HTR-8/SVneo (cell line): ENCODE measurements around the gene ABCD2.
A peak's percentile ranks its signal among the peaks of the same experiment; 100 is the strongest.
"Not testable (repeated sequence)": the region's sequence is repeated elsewhere in the genome, so short reads cannot be mapped to it uniquely, and the experiment has no call there.

Source experiments
- DNase-seq: peaks from one replicate; pipeline ENCODE4 v3.0.0; 2011; ENCODE audit warnings: low spot score, mixed read lengths; ENCODE audit not compliant: insufficient read length
- FAIRE-seq: peaks from 2 replicates; lab custom pipeline; 2011; peaks lifted over from hg19 to GRCh38; lab: Jason Lieb, UNC

Gene ABCD2

DNA sequence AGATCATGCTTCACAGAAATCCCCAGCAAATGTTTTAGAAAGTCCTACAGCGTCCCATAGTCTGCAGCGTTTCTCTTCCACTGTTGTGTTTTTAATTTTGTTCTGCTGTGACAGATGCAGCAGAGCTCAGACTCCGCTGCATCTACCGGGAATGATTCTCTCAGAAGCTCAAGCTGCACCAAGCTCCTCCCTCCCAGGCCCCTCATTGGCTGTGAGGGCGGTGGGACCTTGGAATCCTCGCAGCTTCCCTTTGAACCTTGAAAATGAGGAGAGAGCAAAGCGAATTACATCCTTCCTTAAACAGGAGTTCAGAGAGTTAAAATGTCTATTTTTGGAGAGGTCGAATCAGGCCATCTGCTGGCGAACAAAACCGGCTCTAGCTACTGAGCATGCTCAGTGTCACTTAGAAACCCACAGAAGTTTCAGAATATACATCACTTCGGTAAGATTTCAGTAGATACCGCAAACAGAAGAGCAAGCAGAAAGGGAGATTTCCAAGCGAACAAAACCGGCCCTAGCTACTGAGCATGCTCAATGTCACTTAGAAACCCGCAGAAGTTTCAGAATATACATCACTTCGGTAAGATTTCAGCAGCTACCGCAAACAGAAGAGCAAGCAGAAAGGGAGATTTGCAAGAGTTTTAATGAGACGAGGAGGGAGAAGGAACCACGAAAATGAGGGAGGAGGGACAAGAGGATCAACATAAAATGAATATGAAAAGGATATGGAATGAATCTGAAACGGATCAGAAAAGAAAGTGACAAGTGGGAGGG, at the start of gene ABCD2:
Gene ABCD2, minus strand, starts transcription at position 144 of the 774 bp plus-strand sequence. CDS start 188 bp downstream, outside the sequence.
- FAIRE-seq (no peak), DNase-seq (peak; percentile 27)

DNA sequence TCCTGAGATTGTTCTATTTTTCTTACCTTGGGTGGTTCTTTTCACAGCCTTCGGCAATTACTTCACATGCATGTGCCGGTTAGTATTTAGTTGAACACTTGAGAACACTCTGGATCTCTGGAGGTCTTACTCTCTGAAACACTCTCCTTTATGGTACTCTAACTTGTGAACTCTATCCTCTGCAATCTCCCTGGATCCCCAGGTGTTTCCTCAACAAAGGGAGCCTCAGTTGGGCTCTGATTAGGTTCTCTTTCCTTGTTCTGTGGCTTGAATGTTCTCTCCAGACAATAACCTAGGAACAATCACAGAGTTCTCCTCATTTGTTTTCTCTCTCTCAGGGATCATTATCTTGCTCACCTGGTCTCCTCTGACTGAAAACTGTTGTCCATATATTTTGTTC, 40.5 kb upstream of the ABCD2 start:
- FAIRE-seq: no peak

DNA sequence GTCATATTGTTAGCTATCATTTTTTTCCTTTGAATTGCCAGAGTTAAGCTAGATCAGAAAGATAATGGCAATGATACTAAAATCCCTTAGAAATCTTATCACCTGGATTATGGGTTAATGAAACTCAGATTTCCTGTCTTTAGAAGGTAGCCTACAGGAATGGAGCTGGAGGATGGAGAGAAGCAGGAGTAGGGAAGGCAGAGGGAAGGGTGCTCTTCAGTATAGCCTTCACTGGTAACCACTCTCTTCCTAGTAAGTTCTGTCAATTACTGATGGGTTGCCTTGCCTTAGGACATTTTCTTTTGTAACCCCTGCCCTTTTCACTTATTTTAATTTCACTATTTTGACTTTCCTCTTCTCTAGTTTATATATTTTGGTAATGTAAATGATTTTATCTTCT, 27.8 kb upstream of the ABCD2 start:
- FAIRE-seq: no peak
- DNase-seq: no peak

More for the DNA sequence above, 40.5 kb upstream of the ABCD2 start:
- DNase-seq: no peak

DNA sequence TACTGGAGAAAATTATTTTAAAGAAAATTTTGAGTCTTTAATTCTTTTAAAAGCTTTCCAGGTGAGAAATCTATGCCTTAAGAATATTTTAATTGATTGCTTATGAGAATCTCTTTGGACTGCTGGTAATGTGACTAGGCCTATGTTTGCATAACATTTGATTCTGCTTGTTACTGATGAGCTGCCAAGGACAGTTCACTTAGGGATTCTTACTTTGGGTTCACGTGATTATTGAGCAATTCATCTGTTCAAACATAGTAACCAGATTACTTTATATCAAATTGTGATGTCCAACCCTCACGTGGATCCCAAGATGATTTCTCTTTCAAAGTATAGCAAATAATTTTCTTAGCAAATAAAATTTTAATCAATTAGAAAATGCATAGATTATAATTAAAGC, 27.4 kb upstream of the ABCD2 start:
- DNase-seq (no peak), FAIRE-seq (no peak)

DNA sequence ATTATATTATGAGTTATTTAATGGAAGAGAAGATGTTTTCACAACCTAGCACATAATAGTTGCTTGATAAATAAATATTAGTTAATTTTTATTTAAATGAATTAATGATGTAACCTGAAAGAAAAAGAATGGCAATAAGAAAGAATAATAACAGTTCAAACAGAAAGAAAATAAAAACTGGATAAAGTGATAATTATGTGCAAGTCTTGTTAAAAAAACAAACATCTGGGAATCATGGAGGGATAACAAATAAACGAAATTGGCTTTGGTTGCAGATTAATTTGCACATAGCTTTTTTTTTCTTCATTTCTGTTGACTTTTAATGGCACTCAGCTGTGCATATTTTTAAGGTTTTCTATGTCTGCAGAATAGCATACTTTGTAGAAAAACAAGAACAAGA, 23.4 kb upstream of the ABCD2 start:
- DNase-seq (no peak), FAIRE-seq (no peak)

DNA sequence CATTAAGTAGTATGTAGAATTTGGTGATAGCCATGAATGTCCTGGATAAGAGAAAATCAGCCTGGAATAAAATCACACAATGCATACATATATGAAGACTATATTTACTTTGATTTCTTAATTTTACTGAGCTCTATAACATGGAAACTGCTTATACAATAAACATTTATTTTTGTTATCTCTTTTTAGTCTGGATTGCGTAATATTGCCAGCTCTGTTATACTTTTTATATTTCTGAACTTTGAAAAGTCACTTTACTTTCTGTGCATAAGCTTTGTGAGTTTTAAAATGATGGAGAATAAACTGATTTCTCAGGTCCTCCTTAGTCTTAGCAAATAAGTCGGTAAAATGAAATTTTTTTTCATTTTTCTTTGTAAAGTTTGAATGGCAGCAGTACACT, 19.2 kb upstream of the ABCD2 start:
- FAIRE-seq (no peak), DNase-seq (no peak)

DNA sequence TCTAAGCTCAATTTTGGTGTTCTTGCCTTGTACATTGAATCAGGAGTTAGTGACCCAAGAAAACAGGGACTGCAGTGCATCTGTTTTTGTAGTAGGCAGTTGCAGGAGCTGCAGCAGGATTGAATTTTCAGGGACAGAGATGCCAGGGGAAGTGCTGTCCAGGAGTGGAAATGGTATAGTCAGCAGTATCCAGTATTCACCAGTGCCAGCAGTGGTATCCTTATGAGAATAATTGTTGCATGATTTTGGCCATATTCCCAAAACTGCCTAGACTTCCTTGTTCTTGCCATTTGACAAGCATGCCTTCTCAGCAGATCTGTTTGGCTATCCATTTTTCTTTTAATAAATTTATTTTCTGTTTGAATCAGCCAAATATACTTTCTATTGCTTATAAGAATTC, 18.6 kb upstream of the ABCD2 start:
- FAIRE-seq: no peak
- no peak for DNase-seq

DNA sequence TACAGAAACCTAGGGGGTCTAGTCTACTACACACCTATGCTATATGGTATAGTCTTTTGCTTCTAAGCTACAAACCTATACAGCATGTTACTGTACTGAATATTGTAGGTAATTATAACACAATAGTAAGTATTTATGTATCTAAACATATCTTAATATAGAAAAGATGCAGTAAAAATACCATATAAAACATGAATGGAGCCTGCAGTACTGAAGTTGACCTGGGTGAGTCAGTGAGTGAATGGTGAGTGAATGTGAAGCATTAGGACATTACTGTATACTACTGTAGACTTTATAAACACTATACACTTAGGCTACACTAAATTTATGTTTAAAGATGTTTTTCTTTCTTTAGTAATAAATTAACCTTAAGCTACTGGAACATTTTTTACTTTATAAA, 13.1 kb upstream of the ABCD2 start:
- FAIRE-seq (no peak), DNase-seq (no peak)

DNA sequence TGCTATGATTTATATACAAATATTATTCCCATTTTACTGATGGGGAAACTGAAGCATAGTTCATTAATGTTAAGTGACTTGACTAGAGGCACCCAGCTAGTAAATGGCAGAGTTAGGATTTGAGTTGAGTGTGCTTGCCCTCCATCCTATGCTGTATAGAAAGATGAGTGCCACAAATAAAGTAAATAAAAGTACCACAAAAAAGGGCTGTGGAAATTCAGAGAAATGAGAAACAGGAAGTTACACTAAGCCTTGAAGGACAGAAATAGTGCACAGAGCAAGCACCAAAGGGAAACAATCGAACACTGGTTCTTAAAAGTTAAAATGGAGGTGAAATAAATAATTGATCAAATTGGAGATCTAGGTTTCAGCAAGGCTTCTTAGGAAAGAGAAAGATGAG, 9.2 kb upstream of the ABCD2 start:
- no peak for FAIRE-seq
- no peak for DNase-seq

DNA sequence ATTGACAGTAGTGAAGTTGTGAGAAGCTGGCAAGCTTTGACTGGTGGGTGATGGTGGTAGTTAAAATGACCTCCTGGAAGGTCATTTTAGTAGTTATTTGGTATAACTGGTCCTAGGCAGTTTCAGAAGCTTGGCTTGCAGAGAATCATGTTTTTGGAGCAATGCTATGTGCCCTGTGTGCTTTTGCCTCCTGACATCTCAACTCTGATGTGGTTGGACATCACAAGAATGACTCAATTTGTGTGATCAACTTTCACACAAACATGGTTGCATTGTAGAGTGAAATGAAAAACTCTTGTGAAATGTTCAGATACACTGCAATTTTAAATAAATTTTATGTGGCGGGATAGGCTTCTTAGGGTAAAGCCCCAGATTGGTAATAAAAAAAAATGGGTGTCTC, 8.3 kb upstream of the ABCD2 start:
- no peak for FAIRE-seq
- no peak for DNase-seq

DNA sequence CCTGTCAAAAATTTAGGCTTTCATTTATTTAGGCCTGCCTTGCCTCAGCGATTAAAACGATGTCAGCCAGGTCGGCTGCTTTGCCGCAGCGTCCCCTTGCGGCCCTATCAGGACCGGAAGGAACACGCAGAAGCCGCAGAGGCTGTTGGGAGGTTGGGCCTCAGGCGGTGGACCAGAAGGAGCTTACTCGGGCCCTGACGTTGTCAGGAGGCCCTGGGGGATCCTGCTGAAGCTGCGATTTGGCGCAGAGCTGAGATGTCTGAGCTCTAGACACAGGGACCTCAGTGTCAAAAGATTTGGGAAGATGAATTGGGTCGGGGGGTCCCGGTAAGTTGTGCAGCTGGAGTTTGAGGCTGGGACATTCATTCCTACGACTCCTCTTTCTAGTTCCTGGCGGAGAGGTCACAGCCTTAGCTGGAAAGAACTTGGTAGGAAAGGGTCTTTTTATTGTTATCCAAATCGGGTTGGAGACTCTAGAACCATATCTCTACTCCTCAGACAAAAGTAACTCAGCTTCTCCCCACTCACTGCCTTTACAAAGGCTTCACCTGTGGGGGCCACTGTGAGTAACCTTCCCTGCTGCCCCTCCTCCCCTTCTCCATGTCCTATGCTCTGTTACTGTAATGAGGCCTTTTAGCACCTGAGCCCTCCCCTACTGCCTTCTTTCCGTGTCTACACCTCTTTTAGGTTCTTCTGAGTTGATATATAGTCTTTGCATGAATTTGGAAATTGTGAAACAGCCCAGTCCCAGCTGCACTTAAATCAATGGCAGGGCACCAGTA, 6.6 kb upstream of the ABCD2 start:
- DNase-seq: no peak
- FAIRE-seq: no peak

DNA sequence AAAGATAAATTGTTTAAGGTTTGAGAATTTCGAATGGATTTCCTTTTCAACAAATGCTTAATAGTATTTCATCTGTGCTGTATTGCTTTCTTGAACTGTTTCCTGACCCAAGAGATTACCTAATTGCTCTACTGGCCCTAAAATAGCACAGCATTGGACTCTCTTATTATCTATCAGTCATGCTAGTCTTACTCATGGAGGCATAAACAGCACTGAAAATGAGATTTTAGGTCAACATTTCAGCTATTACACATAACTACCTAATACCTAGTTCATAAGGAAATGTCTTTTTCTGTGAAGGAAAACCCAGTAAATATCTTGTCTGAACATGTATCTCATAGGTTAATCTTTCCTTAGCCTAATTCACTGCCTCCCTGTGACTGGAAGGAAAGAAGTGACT, 4.3 kb upstream of the ABCD2 start:
- DNase-seq: no peak
- FAIRE-seq: no peak

DNA sequence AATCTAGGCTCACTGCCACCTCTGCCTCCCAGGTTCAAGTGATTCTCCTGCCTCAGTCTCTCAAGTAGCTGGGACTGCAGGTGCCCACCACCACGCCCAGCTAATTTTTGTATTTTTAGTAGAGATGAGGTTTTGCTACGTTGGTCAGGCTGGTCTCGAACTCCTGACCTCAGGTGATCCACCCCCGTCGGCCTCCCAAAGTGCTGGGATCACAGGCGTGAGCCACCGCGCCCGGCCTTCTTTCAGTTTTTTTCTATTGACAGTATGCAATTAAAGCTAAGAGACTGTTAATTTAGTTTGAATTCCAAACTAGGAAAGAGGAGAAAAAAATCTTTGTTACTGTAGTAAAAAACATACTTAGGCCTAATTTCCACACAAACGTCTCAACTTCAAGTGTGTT, 3.6 kb upstream of the ABCD2 start:
- DNase-seq, FAIRE-seq: not testable (repeated sequence)

DNA sequence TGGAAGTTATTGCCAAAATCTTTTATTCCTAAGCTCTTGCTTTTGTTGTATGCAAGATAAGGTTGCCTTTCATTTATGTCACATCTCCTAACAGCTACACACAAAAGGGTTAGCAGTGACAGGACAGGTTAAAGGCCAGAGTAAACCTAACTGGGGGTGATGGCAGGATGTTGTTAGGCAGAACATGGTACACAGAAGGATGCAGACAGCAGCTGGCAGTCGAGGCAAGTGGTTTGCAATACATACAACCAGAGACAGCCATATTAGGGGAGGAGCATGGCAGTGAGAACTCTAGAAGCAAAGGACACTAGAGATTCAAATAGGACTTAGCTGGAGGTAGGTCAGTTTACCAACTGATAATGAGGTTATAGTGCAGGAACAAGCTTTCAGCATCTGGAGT, 2.7 kb upstream of the ABCD2 start:
- DNase-seq (no peak), FAIRE-seq (no peak)

DNA sequence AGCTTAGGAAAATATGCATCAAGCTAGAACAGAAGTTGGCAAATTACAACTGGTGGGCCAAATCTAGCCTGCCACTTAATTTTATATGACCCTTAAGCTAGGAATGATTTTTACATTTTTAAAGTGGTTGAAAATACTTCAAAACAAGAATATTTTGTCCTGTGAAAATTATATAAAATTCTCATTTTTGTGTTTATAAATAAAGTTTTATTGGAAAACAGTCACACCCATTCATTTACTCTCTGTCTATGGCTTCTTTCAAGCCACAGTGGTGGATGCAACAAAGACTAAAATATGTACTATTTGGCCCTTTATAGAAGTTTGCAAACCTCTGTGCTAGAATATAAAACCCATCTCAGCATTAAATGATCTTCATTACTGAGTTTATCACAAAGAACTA, 2.1 kb upstream of the ABCD2 start:
- FAIRE-seq (no peak), DNase-seq (no peak)

DNA sequence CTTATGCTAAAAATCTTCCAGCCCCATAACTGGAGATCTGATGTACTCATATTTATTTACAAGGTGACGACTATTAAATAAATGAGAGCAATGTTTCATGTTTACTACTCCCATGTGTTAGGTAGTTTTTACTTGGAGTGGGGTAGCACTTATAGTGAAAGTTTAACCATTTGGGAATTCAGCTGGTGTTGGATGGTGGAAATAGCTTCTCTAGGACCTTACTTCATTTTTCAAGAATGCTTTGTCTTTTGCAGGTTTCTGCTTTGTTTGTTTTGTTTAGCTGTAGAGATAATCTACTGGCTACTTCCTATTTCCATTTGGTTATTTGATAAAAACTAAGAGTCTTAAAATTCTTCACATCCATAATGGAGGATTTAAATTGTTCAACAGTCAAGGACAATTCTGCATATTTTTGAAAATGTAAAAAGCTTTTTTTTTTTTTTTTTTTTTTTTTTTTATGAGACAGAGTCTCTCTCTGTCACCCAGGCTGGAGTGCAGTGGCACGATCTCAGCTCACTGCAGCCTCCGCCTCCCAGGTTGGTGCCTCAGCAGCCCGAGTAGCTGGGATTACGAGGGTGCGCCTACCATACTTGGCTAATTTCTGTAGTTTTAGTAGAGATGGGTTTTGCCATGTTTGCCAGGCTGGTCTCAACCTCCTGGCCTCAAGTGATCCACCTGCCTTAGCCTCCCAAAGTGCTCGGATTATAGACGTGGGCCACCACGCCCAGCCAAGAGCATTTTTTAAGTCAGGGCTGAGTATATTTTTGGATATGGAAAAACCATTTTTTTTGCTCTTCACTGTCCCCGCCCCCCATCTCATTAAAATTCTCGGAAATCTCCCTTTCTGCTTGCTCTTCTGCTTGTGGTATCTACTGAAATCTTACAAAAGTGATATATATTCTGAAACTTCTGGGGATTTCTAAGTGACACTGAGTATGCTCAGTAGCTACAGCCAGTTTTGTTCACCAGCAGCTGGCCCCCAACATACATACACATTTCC, 1.4 kb upstream of the ABCD2 start:
- DNase-seq: no peak
- FAIRE-seq: no peak

DNA sequence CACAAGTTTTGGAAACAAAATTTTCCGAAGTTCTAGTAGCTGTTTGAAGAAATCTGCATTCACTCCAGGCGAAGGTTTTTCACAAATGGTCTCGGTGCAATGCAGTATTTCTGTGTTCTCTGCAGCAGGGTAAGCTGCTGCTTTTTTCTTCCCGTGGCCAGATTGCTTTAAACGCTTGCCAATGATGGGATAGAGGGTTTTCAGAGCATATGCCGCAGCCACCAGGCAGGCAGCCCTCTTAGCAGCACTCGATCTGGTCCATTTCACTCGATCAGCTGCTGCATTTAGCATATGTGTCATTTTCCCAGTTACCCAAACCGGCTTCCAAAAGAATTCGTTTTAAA, 315 bp downstream of the ABCD2 start:
- no peak for FAIRE-seq
- DNase-seq: no peak

DNA sequence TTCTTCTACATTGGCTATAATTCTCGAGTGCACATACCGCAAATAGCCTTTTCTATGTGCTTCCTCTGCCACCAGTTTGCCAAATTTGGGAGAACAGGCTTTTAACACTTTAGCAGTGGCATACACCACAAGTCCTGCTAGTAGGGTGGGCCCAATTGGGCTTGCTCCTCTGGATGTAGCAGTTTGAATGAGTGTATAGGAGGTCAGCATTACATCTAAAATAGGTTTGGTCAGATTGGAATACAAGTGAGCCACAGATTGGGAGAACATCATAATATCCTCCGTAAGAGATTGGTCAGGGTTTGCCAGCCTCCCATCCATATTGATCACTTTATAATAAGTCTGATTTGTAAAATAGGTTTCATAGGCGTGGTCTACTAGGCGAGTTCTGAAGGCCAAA, 902 bp downstream of the ABCD2 start:
- FAIRE-seq (no peak), DNase-seq (no peak)

DNA sequence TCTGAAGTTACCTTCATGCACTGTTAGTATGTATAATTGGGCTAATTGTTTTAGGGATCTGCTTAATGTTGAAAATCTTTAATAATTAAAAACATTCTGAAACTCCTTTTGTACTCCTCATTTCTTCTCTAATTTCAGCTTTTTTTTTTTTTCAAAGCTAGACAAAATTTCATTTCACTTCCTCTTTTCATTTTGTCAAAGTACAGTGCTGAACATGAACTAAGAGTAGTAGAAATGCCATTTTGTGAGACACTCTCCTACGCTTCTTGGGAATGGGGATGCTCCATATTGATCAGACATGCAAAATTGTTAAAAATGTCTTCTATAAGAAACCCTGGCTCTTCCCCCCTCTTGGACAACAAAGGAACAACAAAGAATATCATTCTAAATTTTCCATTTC, 1.7 kb downstream of the ABCD2 start:
- no peak for FAIRE-seq
- DNase-seq: no peak

DNA sequence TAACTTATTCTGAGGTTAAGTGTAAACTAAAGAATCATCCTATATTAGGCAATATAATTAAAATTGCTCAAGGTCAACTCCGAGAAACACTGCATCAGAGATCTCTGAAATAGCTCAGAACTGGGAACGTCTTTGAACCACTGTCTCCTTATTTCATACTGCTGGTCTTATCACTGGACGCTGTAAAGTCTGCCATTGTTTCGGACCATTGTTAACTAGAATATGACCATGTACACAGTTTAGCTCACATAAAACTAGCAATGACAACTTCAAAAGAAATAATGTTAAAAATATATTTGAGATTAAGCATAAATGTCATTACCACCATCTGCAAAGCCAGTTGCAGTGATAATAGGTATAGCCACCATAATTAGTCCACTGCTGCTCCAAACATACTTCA, 2.9 kb downstream of the ABCD2 start:
- FAIRE-seq: no peak
- DNase-seq: no peak

DNA sequence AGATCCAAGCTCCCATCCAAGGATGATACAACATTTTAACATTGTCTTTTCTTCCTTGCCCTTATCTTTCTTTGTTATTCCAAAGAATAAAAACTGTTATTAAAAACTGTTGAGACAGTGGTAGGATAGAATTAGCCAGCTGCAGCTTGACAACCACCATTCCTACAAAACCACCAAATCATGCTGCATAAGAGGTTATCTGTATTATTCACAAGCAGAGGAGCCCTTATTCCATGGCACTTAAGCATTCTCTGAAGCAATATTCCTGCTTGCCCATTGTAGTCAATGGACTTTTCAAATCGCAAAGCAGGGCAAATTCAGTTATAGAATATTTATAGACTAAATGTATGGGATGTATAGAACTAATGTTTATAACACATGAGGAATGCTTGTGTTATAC, 3.4 kb downstream of the ABCD2 start:
- DNase-seq: no peak

More for the DNA sequence above, 3.4 kb downstream of the ABCD2 start:
- FAIRE-seq: no peak
